ENCODE data around the gene PDE8A. TPM values are rescaled to one million over a fixed set of nuclear protein-coding genes. Genes with fewer than 3 reads are reported as not detected.

Gene PDE8A
- total RNA-seq, 1 experiment from 2014 or later: 40.0 TPM

DNA sequence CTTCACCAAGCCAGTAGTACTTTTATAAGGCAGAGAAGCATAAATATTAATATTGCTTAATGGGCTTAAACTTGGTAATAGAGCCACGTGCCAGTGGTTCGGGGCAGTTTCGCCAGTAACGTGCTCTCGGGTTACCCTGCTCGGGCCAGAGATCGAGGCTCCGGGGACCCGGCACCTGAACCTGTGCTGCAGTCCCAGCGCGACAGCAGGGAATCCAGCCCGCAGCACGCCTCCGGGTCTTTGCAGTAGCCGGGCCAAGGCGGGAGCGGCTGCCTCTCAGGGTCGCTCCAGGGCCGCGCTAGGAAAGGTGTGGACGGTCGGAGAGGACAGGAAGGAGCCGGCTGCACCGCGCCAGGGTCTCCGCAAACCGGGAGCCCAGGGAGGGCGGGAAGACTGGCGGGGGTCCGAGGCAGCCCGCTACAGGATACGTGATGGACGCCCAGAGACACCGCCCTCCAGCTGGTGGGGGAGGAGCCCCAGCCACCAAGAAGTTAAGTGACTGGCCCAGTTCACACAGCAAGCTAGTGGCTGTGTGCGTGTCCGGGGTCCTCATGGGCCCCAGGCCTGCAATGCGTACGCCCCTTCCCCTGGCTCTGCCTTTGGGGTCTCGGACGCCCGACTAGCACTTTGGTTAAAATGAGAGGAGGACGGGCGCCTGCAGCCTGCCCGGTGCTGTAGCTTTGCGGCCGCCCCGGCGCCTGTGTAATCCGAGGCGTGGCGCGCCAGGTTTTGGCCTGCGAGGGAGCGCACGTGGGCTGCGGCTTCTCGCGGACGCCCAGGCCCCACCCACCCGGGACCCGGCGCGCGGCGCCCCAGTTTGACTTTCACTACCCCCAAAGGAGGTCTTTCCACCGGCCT, 1.2 kb upstream of the PDE8A start:
- CTCF ChIA-PET: no interaction called here
- BruUV-seq (replicated peaks): no TSS peak

DNA sequence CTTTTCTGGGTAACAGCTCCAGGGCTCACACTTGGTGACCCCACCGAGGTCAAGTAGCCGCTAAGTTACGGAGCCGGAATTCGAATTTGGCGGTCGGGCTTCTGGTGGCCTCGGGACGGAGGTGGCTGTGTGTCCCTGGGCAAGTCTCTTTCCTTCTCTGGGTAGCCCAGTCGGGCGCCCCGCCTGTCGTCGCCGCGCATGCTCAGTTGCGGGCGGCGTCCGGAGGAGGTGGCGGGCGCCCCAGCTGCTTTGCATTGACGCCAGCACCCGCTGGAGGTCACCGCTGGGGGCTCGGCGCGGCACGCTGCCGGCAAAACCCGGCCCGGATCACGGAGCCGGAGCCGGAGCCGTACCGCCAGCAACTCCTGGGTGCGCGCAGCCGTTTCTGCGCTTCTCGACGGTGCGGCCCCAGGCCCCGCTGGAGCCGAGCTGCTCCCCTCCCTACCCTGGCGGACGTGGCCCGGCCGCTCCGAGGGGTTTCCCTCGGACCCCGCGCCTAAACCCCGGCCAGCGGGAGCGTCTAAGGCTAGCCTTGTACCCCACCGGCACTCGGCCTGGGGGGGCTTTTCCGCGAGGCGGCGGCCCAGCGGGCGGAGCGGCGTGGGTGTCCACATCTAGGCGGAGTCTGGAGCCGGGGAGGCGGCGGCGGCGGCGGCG, 474 bp upstream of the PDE8A start:
- peak; percentile 78 for DNase-seq (ENCODE audit: low read depth, low spot score)
- ChIA-PET POLR2A (interaction anchor here (0.6 kb wide), 1 partner anchor 48 kb away, joined by 3 read pairs; no protein-coding TSS in a partner anchor), CTCF (no interaction called here)
- in situ Hi-C loops (cut with HindIII; ENCODE audit: low pct_unique_long_range_greater_than_20kb, low sequenced_read_pairs): no loop called here
- H3K36me3 ChIP-seq (ENCODE audit: control insufficient read depth, insufficient read depth, low read length): no peaks in the 10 kb centered on the region; the same call in 1 of the 2 replicates
- H3K4me1 ChIP-seq (ENCODE audit: control insufficient read depth, insufficient read depth, low read length): peaks cover 30% of the 10 kb centered on the region
- TF ChIP-seq, protein P1, sequence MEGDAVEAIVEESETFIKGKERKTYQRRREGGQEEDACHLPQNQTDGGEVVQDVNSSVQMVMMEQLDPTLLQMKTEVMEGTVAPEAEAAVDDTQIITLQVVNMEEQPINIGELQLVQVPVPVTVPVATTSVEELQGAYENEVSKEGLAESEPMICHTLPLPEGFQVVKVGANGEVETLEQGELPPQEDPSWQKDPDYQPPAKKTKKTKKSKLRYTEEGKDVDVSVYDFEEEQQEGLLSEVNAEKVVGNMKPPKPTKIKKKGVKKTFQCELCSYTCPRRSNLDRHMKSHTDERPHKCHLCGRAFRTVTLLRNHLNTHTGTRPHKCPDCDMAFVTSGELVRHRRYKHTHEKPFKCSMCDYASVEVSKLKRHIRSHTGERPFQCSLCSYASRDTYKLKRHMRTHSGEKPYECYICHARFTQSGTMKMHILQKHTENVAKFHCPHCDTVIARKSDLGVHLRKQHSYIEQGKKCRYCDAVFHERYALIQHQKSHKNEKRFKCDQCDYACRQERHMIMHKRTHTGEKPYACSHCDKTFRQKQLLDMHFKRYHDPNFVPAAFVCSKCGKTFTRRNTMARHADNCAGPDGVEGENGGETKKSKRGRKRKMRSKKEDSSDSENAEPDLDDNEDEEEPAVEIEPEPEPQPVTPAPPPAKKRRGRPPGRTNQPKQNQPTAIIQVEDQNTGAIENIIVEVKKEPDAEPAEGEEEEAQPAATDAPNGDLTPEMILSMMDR (IDR thresholded peaks at IDR 0.05): no peak
- TF ChIP-seq, protein P2, sequence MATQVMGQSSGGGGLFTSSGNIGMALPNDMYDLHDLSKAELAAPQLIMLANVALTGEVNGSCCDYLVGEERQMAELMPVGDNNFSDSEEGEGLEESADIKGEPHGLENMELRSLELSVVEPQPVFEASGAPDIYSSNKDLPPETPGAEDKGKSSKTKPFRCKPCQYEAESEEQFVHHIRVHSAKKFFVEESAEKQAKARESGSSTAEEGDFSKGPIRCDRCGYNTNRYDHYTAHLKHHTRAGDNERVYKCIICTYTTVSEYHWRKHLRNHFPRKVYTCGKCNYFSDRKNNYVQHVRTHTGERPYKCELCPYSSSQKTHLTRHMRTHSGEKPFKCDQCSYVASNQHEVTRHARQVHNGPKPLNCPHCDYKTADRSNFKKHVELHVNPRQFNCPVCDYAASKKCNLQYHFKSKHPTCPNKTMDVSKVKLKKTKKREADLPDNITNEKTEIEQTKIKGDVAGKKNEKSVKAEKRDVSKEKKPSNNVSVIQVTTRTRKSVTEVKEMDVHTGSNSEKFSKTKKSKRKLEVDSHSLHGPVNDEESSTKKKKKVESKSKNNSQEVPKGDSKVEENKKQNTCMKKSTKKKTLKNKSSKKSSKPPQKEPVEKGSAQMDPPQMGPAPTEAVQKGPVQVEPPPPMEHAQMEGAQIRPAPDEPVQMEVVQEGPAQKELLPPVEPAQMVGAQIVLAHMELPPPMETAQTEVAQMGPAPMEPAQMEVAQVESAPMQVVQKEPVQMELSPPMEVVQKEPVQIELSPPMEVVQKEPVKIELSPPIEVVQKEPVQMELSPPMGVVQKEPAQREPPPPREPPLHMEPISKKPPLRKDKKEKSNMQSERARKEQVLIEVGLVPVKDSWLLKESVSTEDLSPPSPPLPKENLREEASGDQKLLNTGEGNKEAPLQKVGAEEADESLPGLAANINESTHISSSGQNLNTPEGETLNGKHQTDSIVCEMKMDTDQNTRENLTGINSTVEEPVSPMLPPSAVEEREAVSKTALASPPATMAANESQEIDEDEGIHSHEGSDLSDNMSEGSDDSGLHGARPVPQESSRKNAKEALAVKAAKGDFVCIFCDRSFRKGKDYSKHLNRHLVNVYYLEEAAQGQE (IDR thresholded peaks at IDR 0.05; ENCODE audit: insufficient read depth in 1 of 2, low read depth in 2 of 2, low read length in 1 of 2): 0 out of 4 replicates have a peak, but pooled peaks of 1 of the 2 experiments have one; percentile 44
- TF ChIP-seq POLR2AphosphoS5 (IDR thresholded peaks at IDR 0.05; ENCODE audit: low read depth, low read length) (peak; percentile 54), TCF7L2 (IDR thresholded peaks at IDR 0.05; ENCODE audit: low read depth, low read length) (peak; percentile 70), SIN3A (IDR thresholded peaks at IDR 0.05; ENCODE audit: borderline replicate concordance, insufficient read depth, low read depth, low read length) (peak; percentile 38; the same call in 1 of the 2 replicates)
- H3K27me3 ChIP-seq (ENCODE audit: control insufficient read depth, insufficient read depth, low read length): no peaks in the 10 kb centered on the region
- H3K9me3 ChIP-seq (ENCODE audit: control insufficient read depth, insufficient read depth, low read depth, low read length): no peaks in the 10 kb centered on the region
- H3K27ac ChIP-seq (ENCODE audit: low read length): peak overlapping the region; percentile 84
- ATAC-seq: peak; percentile 88
- intact Hi-C loops (cut with micrococcal nuclease; ENCODE audit: unreplicated experiment): no loop called here
- BruUV-seq (replicated peaks): no TSS peak
- H3K4me3 ChIP-seq (ENCODE audit: low read depth in 2 of 2, low read length in 2 of 2): peak overlapping the region; percentile 77 to 78

More for the DNA sequence above, 1.2 kb upstream of the PDE8A start:
- intact Hi-C loops (cut with micrococcal nuclease; ENCODE audit: unreplicated experiment) (no loop called here), in situ Hi-C loops (cut with HindIII; ENCODE audit: low pct_unique_long_range_greater_than_20kb, low sequenced_read_pairs) (no loop called here)
- no peaks in the 10 kb centered on the region for H3K9me3 ChIP-seq (ENCODE audit: control insufficient read depth, insufficient read depth, low read depth, low read length)
- peak overlapping the region; percentile 77 to 78 for H3K4me3 ChIP-seq (ENCODE audit: low read depth in 2 of 2, low read length in 2 of 2)
- no peaks in the 10 kb centered on the region for H3K27me3 ChIP-seq (ENCODE audit: control insufficient read depth, insufficient read depth, low read length)
- TF ChIP-seq, protein P2 (IDR thresholded peaks at IDR 0.05; ENCODE audit: insufficient read depth in 1 of 2, low read depth in 2 of 2, low read length in 1 of 2): no peak
- TF ChIP-seq SIN3A (IDR thresholded peaks at IDR 0.05; ENCODE audit: borderline replicate concordance, insufficient read depth, low read depth, low read length) (peak; percentile 63; the same call in 1 of the 2 replicates), TCF7L2 (IDR thresholded peaks at IDR 0.05; ENCODE audit: low read depth, low read length) (no peak), POLR2AphosphoS5 (IDR thresholded peaks at IDR 0.05; ENCODE audit: low read depth, low read length) (peak; percentile 50; the same call in 1 of the 2 replicates)
- no peaks in the 10 kb centered on the region; the same call in 1 of the 2 replicates for H3K36me3 ChIP-seq (ENCODE audit: control insufficient read depth, insufficient read depth, low read length)
- H3K4me1 ChIP-seq (ENCODE audit: control insufficient read depth, insufficient read depth, low read length): peaks cover 30% of the 10 kb centered on the region
- DNase-seq (ENCODE audit: low read depth, low spot score) (peak; percentile 50), ATAC-seq (peak; percentile 83)
- H3K27ac ChIP-seq (ENCODE audit: low read length): peak overlapping the region; percentile 84
- POLR2A ChIA-PET: no interaction called here
